ENCODE results near the gene RAI1.

GRCh38 chr17:17763734-17764133 lies 82.5 kb downstream of the RAI1 start:
- TF ChIP-seq CTCF (conservative IDR thresholded peaks at IDR 0.05) (no peak), ZFX (IDR thresholded peaks at IDR 0.05) (no peak)

All from C4-2B (cell line).